Loucy (cell line): ENCODE measurements around the gene BFAR.

ENCODE experiments used
- H2AFZ ChIP-seq: fragments of 200-600 bp; sonication (generic); 2 replicates; pipeline ENCODE4 v1.6.0; 2016; ENCODE audit warnings: antibody characterized with exemption, mild to moderate bottlenecking, low read length, moderate library complexity
- H3F3A ChIP-seq: fragments of 200-600 bp; 2 replicates; pipeline ENCODE4 v1.6.0; 2016; ENCODE audit warnings: antibody characterized with exemption, low read depth, mild to moderate bottlenecking
- H3K27me3 ChIP-seq: fragments of 200-600 bp; sonication (generic); 2 replicates; pipeline ENCODE4 v1.6.1; 2014; ENCODE audit warnings: low read length, mild to moderate bottlenecking; ENCODE audit not compliant: insufficient read depth, poor library complexity, severe bottlenecking
- H3K36me3 ChIP-seq: fragments of 200-600 bp; sonication (generic); 2 replicates; pipeline ENCODE4 v1.6.1; 2016; ENCODE audit warnings: low read length; ENCODE audit not compliant: insufficient read depth
- H3K4me1 ChIP-seq: fragments of 200-600 bp; sonication (generic); 2 replicates; pipeline ENCODE4 v1.5.1; 2014; ENCODE audit warnings: low read length, mild to moderate bottlenecking; ENCODE audit not compliant: insufficient read depth, poor library complexity, severe bottlenecking
- H3K4me2 ChIP-seq: fragments of 200-600 bp; sonication (generic); 2 replicates; pipeline ENCODE4 v1.6.0; 2014; ENCODE audit warnings: antibody characterized with exemption, low read length, low read depth, mild to moderate bottlenecking; ENCODE audit not compliant: poor library complexity, severe bottlenecking
- H3K4me3 ChIP-seq: fragments of 200-600 bp; sonication (generic); 2 replicates; pipeline ENCODE4 v1.5.1; 2014; ENCODE audit warnings: low read length, mild to moderate bottlenecking, mixed read lengths; ENCODE audit not compliant: poor library complexity, severe bottlenecking
- H3K79me2 ChIP-seq: fragments of 200-600 bp; sonication (generic); 2 replicates; pipeline ENCODE4 v1.6.1; 2014; ENCODE audit warnings: low read length; ENCODE audit not compliant: insufficient read depth
- H3K9ac ChIP-seq: fragments of 200-600 bp; sonication (generic); 2 replicates; pipeline ENCODE4 v1.6.0; 2014; ENCODE audit warnings: mild to moderate bottlenecking, low read depth, low read length, moderate library complexity; ENCODE audit not compliant: poor library complexity, severe bottlenecking
- H3K9me2 ChIP-seq: fragments of 200-600 bp; sonication (generic); replicated peaks from 2 replicates; pipeline ENCODE4 v1.6.1; 2016; ENCODE audit warnings: low read depth, low read length, mixed read lengths
- H3K9me3 ChIP-seq: fragments of 200-600 bp; sonication (generic); 2 replicates; pipeline ENCODE4 v1.6.1; 2014; ENCODE audit warnings: mild to moderate bottlenecking, antibody characterized with exemption, low read length, low read depth; ENCODE audit not compliant: insufficient read depth
- H4K20me1 ChIP-seq: fragments of 200-600 bp; sonication (generic); 2 replicates; pipeline ENCODE4 v1.6.0; 2014; ENCODE audit warnings: antibody characterized with exemption, low read length, mild to moderate bottlenecking; ENCODE audit not compliant: insufficient read depth, poor library complexity, severe bottlenecking
- EZH2phosphoT487 ChIP-seq: fragments of 200-600 bp; IDR thresholded peaks from 2 replicates; pipeline ENCODE4 v1.6.1; 2018; ENCODE audit warnings: antibody characterized with exemption, mild to moderate bottlenecking, moderate library complexity, borderline replicate concordance
- TF ChIP-seq, protein P1 (sequence below): fragments of 200-600 bp; sonication (generic); conservative IDR thresholded peaks from 2 replicates; pipeline ENCODE4 v1.5.1; 2014; ENCODE audit warnings: mild to moderate bottlenecking, antibody characterized with exemption, low read length

The BFAR gene

GRCh38 chr16:14627078-14627477 is 5.7 kb upstream of the BFAR start:
- no peaks in the 10 kb centered on the region for H3K9me2 ChIP-seq
- no peak overlapping the region for H3K9ac ChIP-seq
- H3K4me1 ChIP-seq, result peaks cover 4% of the 10 kb centered on the region
- no peaks in the 10 kb centered on the region for H3K9me3 ChIP-seq
- H3K79me2 ChIP-seq, result peaks cover 22% of the 10 kb centered on the region
- H3K27me3 ChIP-seq, result no peaks in the 10 kb centered on the region
- H3K36me3 ChIP-seq, result no peaks in the 10 kb centered on the region; the same call in 1 of the 2 replicates
- no peak overlapping the region for H2AFZ ChIP-seq
- no peak for TF ChIP-seq EZH2phosphoT487
- TF ChIP-seq, protein P1, sequence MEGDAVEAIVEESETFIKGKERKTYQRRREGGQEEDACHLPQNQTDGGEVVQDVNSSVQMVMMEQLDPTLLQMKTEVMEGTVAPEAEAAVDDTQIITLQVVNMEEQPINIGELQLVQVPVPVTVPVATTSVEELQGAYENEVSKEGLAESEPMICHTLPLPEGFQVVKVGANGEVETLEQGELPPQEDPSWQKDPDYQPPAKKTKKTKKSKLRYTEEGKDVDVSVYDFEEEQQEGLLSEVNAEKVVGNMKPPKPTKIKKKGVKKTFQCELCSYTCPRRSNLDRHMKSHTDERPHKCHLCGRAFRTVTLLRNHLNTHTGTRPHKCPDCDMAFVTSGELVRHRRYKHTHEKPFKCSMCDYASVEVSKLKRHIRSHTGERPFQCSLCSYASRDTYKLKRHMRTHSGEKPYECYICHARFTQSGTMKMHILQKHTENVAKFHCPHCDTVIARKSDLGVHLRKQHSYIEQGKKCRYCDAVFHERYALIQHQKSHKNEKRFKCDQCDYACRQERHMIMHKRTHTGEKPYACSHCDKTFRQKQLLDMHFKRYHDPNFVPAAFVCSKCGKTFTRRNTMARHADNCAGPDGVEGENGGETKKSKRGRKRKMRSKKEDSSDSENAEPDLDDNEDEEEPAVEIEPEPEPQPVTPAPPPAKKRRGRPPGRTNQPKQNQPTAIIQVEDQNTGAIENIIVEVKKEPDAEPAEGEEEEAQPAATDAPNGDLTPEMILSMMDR, result no peak
- H3K4me3 ChIP-seq, result no peak overlapping the region
- H3K4me2 ChIP-seq, result no peak overlapping the region
- H3F3A ChIP-seq, result no peaks in the 10 kb centered on the region
- H4K20me1 ChIP-seq, result peaks cover 5% of the 10 kb centered on the region

DNA sequence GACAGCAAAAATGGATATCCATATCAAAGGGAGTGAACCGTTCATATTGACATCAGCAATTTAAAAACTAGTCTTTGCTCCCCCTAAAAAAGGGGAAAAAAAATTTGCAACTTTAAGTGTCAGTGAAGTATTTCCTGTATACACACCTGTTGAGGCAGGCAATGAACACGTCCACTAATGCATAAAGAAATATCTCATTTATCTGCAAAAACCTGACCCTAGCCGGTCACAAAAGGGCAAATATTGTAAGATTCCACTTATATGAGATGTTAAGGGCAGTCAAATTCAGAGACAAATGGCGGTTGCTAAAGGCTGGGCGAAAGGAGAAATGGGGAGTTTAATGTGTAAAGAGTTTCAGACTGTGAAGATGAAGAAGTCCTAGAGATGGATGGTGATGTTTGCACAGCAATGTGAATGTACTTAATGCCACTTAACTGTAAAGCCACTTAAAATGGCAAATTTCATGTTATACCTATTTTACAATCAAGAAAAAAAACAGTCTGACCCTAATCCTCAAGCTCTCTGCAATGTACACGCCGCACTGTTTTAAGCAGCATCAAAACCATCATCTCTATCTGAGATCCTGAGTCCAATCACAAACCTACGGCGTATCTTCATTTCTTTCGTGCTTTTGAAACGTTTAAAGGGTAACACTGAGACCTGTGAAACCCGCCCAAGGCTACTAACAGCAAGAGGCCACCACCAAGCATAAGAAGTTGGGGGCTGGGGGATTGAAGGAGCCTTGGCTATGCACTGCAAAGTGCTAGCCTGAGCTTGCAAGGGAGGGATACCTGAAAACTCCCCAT is 3.7 kb upstream of the BFAR start:
- peaks cover 13% of the 10 kb centered on the region for H4K20me1 ChIP-seq
- H3K36me3 ChIP-seq, result no peaks in the 10 kb centered on the region; the same call in 1 of the 2 replicates
- H3K9ac ChIP-seq, result peak overlapping the region; percentile 95
- peaks cover 4% of the 10 kb centered on the region for H3K4me1 ChIP-seq
- TF ChIP-seq, protein P1, result no peak
- no peak for TF ChIP-seq EZH2phosphoT487
- no peaks in the 10 kb centered on the region for H3K27me3 ChIP-seq
- no peaks in the 10 kb centered on the region for H3F3A ChIP-seq
- no peak overlapping the region for H2AFZ ChIP-seq
- peak overlapping the region; percentile 96 for H3K4me3 ChIP-seq
- peaks cover 34% of the 10 kb centered on the region for H3K79me2 ChIP-seq
- H3K4me2 ChIP-seq, result peak overlapping the region; percentile 94
- no peaks in the 10 kb centered on the region for H3K9me2 ChIP-seq
- H3K9me3 ChIP-seq, result no peaks in the 10 kb centered on the region

- Histone ChIP-seq H3K4me2 (peak overlapping the region; percentile 94), H3K9me3 (no peaks in the 10 kb centered on the region), H3F3A (no peaks in the 10 kb centered on the region), H3K36me3 (no peaks in the 10 kb centered on the region; the same call in 1 of the 2 replicates), H4K20me1 (peaks cover 18% of the 10 kb centered on the region), H3K9me2 (no peaks in the 10 kb centered on the region), H3K79me2 (peaks cover 40% of the 10 kb centered on the region), H2AFZ (peak overlapping the region; percentile 39; the same call in 1 of the 2 replicates), H3K9ac (peak overlapping the region; percentile 95), H3K27me3 (no peaks in the 10 kb centered on the region), H3K4me3 (peak overlapping the region; percentile 96), H3K4me1 (peaks cover 4% of the 10 kb centered on the region)
- TF ChIP-seq EZH2phosphoT487, result no peak
- TF ChIP-seq, protein P1, result no peak
Observed at GRCh38 chr16:14629612-14629918, 3.2 kb upstream of the BFAR start.
